ENCODE measurements around the gene FBLN1.
"Not testable (repeated sequence)": the region's sequence is repeated elsewhere in the genome, so short reads cannot be mapped to it uniquely, and the experiment has no call there.

FBLN1 gene

DNA sequence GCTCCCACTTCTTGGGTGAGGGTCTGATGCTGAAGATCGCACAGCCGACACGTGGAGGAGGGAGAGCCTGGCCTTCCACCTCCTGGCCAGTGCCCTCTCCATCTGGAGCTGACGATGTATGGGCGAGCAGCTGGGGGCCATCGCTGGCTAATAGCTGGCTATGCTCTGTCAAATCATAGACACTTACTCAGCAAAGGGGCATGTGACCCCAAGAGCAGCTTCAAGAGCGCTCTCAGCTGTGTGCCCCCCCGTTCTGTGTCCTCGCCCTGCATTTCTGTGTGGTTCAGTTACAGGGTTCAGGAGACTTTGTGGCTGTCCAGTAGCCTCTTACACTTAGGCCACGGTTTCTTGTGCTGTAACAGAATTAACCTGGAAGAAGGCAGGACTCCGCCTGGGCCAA, 26.4 kb downstream of the FBLN1 start:
- no peak for DNase-seq

DNA sequence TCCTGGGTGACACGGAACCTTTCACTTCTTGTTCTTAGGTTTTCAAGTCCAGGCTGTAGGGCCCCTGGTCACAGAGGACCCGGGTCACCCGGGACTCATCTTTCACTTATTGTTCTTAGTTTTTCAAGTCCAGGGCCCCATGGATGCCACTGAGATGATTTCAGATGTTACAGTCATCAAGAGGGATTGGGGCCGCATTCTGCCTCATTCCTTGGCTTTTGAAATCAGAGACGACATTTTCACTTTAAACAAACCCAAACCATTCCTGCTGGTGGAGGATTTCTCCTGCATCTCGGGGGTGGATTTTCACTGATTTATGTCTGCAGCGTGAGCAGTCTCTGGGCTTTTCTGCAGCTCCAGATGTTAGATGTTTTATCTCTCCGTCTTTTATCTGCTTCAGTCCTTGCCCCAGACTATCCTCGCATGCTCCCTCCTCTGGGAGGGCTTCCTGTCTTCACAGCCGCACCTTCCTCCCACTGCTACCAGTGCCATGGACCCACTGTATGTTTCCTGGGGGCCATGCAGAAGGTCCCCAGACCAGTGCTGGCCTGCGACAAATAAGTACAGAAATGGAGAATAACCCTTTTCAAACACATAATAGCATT, 27.4 kb downstream of the FBLN1 start:
- no peak for DNase-seq

DNA sequence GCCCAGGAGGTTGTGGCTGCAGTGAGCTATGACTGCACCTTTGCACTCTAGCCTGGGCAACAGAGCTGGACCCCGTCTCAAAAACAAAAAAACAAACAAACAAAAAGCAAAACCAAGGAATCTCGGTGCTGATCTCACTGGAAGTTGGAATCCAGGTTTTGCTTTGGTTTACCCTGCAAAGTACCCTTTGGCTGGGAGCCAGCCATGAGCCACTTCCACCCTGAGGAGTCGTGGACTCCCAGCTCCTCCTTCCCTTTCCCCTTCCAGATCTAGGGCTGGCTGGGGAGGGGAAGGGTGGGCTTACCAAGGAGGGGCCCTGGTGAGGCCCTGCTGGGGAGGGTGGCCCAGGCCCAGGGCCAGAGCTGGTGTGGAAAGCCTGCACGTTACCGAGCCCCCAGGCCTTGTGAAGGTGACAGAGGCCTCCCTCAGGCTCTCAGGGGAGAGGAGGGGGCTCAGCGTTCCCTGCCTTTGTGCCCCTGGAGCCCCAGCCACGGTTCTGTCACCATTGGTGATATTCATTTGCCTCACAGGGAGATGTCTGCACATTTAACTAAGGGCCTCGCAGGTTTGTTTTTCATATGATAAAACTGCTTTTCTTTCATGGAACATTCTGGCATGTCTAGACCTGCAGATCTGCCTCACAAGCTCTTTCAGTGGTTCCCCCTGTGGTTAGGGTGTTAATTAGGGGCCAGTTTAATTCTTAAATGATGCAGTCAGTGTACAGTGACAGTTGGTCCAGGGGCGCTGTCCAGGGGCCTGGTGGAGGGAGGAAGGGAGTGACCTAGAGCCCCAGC, 29.0 kb downstream of the FBLN1 start:
- DNase-seq, result no peak

DNA sequence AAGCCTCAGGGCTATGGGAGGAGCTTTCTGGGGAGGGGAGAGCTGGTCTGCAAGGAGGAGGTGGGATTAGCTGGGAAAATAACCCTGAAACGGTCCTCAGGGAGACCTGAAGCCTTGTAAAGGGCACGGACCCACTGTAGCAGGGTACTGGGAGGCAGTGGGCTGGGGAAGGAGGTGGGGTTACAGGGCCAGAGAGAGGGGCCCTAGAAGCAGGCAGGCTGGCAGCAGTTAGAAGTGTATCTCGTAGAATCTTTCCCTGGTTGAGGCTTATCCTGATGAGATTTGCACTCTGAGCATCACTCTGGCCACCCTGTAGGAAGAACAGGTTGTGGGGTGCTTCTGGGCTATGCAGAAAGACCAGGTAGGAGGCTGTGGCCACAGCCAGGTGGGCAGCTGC, 29.6 kb downstream of the FBLN1 start:
- no peak for DNase-seq

DNA sequence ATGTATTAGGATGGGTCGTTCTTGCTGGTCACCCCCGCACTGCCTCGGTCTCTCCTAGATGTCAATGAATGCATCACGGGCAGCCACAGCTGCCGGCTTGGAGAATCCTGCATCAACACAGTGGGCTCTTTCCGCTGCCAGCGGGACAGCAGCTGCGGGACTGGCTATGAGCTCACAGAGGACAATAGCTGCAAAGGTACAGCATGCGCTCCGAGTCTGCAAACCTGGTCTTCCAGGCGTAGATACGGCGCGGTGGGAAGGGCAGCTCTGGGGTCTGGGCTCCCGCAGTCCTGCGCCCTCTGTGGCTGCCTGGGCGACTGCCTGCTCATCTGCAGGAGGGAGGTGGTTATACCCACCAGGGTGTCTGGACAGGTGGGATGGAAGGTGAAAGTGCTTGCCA, 31.0 kb downstream of the FBLN1 start:
- DNase-seq, result no peak

DNA sequence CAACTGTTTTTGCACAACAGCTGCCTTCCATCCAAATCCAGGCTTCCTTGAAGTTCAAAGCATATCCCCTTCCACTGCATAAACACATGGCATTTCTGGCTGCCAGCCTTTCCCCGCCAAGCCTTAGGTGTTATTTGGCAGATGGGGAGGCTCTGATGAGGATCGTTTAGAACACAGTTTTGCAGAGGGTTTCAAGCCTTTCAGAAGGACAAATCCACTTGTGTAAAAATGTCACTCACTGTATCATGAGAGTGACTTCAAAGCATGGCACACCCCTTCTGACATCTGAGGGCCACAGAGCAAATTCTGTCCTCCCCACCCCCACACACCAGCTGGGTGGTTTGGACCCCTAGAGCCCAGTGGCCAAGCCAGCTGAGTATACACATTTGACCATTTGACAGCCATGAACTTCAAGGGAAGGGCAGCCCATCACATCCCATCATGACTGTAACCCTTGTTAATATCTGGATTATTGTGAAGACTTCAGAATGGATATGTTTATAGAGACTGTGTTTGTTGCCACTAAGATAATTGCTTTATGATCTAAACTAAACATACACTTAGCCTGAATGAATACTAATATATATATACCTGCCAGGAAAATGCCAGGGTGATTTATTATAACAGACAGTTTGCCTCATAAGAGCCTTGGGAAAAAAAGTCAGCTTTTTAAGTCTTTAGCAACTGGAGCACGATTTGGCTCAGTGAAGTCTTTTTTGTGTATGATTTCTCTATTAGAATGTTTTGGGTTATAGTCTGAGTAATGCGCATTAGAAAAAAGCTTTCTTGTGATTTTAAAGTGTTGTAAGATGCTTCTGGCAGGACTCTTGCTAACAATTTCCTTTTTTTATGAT, 31.9 kb downstream of the FBLN1 start:
- no peak for DNase-seq

DNA sequence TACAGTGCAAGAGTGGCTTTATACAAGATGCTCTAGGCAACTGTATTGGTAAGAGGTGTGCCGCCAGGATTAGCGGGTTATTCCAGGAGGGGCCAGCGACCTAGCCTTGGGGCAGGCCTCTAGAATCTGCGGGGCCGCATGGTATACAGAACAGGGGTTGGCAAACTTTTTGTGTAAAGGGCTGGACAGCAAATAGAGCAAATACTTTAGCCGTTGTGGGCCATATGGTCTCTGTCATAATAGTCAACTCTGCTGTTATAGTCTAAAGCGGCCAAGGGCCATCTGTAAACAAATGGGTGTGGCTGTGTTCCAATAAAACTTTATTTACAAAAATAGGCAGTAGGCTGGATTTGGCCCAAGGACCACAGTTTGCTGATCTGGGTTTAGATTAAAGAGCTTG, 32.6 kb downstream of the FBLN1 start:
- DNase-seq, result no peak

DNA sequence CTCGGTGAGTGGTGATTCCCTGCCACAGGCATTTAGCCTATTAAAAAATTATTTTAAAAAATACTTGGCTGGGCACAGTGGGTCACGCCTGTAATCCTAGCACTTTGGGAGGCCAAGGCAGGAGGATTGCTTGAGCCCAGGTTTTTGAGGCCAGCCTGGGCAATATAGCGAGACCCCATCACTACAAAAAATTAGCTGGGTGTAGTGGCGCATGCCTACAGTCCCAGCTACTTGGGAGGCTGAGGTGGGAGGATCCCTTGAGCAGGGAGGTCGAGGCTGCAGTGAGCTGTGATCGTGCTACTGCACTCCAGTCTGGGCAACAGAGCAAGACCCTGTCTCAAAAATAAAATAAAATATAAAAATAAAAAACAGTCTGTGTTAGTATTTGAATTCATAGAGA, 33.2 kb downstream of the FBLN1 start:
- DNase-seq, result not testable (repeated sequence)

DNA sequence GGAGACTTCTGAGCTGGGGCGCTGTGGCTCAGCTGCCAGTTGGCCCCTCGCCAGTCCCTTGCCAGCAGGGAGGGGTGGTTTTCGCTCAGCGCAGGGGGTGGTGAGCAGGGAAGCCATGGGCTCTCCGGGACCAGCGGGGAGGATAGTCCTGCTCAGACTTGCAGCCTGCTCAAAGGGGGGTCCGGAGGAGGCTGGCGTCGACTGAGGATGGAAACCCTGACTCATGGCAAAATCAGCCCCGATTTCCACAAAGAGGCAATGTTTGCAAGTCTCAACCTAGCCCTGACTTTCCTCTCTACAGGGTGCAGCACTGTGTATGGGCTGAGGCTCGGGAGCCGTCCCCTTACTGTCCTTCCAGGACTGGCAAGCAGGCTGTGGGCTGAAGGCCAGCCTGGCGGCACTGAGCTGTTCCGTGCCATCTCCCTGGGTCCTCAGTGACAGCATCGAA, 35.1 kb downstream of the FBLN1 start:
- no peak for DNase-seq

DNA sequence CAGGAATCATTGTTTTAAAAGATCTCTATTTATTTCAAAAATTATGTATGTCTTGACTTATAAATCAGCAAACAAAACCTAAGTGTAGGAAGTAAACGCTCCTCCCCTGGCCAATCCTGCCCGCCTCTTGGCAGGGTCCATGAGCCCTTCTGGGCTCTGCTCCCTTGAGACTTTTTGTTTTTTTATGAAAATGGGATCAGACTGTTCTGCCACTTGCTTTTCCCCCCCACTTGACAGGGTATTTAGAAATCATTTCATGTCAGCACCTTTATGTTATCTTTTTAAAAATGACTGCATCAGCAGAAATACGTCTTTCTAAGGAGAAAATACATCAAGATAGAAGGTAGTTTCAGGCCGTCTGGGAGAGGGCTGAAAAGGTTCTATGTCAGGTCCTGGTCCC, 35.6 kb downstream of the FBLN1 start:
- no peak for DNase-seq

DNA sequence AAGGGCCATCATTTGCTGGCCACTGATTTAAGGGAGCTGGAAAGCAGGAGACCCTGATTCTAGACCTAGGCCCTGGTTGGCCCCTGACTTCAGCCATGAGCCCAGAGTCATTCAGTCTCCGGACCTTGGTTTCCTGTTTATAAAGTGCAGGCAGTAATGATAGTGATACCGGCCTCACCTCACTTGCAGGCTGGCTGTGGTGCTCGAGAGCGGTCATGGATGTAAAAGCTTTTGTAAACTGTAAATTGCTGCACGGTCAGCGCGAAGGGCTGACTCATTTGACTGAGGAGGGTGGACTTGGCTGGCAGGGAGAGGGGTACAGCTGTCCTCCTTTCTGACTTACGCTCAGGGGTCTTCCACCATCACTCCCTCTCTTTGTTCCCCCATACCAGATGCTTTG, 37.4 kb downstream of the FBLN1 start:
- no peak for DNase-seq

DNA sequence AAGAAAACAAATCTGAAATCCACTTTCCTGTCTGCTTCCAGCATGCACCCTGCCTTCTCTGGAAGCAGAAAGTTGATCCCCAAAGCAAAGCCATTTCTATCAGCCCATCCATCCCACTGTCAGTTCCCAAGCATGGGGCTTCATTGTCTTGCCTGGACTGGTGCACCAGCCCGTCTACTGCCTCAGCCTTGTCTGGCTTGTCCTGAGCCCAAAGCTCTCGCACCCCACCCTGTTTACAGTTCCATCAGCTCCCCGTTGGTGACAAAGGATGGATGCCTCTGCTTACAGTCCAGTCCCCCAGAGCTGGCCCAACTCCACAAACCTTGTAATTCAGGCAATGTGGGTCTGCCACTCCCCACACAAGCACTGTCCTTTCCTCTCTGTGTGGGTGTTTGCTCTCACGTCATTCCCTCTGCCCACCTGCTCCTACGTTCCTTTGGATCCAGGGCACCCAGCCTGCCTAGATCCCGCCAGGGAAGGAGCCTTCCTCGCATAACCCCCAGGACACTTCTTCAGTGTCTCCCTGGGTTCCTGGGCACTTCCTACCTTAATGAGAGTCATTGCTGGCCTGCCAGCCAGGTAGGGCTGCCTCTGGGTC, 38.8 kb downstream of the FBLN1 start:
- no peak for DNase-seq

DNA sequence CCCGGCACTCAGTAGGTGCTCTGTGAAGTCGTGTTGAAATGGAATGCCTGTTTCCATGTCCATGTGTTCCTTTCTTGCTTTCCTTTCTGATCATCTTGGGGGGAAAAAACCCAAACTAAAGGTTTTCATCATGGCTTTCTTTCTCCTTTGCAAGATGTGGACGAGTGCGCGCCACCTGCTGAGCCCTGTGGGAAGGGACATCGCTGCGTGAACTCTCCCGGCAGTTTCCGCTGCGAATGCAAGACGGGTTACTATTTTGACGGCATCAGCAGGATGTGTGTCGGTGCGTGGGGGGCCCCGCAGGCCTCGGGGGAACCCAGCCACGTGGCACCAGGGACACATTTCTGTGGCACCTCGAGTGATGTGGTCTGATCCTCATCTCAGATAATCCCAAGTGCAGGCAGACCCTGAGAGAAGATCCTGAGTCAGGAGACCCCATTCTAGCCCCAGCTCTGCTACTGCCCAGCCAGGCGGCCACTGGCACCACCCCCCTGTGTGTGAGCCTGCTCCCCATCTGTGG, 39.4 kb downstream of the FBLN1 start:
- no peak for DNase-seq

DNA sequence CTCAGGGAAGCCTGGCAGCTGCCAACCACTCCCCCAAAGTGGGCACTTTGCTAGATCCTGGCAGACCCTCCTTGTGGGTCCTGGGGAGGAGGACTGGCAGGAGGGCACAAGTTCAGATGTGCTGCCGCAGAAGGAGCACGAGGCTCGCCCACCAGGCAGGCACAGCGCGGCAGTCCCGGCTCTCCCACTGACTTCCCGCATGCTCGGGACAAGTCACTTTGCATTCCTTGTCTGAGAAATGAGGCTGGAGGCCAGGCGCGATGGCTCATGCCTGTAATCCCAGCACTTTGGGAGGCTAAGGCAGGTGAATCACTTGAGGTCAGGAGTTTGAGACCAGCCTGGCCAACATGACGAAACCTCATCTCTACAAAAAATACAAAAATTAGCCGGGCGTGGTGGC, 40.1 kb downstream of the FBLN1 start:
- not testable (repeated sequence) for DNase-seq

DNA sequence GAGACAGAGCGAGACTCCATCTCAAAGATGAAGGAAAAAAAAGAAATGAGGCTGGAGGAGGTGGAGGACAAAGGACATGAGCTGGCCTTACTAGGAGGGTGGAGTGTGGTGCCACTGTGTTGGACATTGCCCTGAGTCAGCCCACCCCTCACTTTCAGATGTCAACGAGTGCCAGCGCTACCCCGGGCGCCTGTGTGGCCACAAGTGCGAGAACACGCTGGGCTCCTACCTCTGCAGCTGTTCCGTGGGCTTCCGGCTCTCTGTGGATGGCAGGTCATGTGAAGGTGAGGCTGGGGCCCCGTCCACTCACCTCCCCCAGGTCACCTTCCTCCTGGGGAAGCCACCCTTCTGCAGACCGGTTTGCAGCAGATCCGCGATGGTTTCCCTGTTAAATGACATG, 40.6 kb downstream of the FBLN1 start:
- no peak for DNase-seq

DNA sequence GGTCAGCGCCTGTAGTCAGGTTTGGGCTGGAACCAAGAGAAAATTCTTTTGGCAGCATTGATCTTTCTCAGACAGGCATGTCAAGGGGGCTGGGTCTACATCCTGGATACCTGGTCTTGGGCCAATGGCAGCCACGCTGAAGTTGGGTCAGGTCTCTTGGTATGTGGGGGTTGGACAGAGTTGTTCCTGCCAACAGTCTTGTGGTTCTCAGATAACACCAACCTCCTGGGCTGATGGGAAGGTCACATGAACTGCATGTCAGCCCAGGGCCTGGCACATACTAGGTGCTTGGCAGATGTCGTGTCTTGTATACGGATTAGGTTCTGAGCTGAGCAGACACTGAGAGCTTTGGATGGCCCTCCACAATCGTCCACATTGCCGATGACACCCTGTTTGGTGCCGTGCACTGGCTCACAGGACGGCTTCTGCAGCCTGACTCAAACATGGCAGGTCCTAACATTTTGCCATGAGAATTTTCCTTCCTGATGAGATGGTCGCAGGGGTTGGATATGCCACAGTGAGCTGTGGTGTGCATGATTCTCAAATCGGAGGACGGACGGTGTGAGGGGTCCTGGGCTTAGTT, 42.0 kb downstream of the FBLN1 start:
- DNase-seq, result no peak

DNA sequence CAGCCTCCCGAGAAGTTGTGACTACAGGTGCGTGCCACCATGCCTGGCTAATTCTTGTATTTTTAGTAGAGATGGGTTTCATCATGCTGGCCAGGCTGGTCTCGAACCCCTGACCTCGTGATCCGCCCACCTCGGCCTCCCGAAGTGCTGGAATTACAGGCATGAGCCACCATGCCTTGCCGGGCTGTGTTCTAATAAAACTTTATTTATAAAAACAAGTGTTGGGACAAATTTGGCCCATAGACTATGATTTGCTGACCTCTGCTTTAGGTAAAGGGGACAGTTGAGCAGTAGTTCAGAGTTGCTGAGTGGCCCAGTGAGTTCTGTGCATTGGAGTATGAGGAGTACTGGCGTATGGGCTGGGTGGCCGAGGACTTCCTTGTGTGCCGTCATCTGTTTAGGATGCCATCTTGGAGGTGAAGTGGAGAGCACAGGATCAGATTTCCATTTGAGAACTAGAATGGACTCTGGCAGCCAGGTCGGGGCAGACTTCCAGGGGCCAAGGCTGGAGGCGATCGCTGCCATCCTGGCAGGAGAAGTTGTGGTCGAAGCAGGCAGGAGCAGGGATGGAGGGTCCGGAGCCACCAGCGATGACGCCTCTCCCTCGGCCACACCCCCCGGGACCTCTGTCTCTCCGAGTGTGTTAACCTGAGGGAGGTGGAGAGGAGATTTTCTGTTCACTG, 43.8 kb downstream of the FBLN1 start:
- no peak for DNase-seq

DNA sequence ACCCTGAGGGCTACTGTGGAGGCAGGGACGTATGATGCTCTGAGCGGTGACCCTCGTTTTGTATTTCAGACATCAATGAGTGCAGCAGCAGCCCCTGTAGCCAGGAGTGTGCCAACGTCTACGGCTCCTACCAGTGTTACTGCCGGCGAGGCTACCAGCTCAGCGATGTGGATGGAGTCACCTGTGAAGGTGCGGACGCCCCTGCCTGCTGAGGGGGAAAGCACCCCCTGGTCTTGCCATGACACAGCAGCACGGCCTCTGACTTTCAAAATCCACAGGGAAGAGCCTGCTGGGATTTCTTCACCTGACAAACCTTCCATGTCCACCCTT, 44.3 kb downstream of the FBLN1 start:
- no peak for DNase-seq

DNA sequence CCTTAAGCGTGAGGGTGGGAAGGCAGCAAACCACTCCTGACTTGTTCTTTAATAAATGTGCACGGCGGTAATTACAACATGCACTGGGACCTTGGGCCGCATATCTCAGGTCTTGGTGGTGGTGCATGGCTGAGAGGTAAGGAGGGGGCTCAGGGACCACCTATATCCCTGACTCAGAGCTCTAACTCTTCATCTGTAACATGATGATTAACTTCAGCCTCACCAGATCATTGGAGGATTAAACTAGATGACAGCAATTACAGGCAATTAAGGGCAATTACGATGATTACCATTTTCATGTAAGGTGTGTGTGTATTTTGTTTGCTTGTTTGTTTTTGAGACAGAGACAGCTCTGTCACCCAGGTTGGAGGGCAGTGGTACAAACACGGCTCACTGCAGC, 45.0 kb downstream of the FBLN1 start:
- DNase-seq, result no peak

DNA sequence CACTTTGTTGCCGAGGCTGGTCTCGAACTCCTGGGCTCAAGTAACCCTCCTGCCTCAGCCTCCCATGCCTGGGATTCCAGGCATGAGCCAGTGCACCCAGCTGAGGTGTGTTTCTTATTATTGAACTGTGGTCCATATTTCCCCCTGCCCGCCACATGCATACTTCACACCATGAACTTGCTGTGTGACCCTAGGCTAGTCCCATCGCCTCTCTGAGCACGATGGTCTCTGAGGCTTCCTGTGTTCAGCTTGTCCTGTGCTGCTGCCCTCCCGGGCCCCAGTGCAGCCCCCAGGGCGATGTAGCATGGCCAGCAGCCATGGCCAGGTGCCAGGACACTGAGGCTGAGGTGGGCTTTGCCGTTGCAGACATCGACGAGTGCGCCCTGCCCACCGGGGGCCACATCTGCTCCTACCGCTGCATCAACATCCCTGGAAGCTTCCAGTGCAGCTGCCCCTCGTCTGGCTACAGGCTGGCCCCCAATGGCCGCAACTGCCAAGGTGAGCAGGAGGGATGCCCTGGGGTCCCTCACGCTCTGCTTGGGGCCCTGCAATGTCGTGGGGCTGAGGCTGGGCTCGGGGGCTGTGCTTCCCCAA, 45.7 kb downstream of the FBLN1 start:
- DNase-seq, result no peak

DNA sequence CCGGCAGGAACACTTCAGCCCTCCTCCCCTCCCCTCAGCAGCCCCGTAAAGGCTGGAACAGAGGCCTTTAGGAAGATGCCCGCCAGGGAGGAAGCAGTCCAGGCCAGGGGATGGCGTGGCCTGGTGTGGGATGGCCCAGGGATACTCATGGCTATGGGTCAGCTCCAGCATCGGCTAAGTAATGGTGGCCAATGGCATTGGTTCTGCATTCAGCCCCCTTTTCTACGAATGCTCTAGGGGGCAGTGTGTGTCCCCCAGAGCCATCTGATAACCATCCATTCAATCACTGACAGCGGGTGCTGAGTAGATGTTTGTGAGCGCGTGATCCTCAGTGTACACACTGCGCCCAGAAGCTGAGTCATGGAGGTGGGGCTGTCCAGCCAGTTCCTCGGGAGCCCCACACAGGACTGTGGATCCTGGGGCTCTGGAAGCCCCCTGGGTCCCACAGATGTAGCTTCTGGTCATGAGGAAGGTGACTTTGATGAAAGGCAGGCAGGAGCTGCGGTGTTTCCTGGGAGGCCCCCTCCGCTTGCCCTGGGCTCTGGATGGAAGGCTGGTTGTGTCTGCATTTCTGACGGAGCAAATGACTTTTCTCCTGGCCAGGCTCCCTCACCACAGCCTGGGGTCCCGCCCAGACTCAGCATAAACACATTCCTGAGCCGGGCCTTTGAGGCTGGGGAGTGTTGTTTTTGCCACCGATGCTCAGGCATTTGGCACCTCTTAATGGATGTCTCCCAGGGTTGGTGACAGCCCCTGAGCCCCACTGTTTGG, 46.5 kb downstream of the FBLN1 start:
- no peak for DNase-seq
